Spinal cord (tissue), 10 donors: ENCODE measurements around the gene DPYSL5. TPM values are rescaled to one million over a fixed set of nuclear protein-coding genes. Genes with fewer than 3 reads are reported as not detected.

ENCODE experiments used
- DNase-seq, 6 donors: peaks; one replicate each; pipeline versions ENCODE4 v3.0.0 to v3.0.0-alpha.2; 2013 to 2015; ENCODE audit warnings: low spot score in 6 of 6, low read depth in 4 of 6
- H3K27ac ChIP-seq: one replicate; pipeline ENCODE4 v1.5.1; 2013; ENCODE audit warnings: low read depth, low read length, control low read depth
- H3K27me3 ChIP-seq: one replicate; pipeline ENCODE4 v1.6.1; 2013; ENCODE audit warnings: low read length; ENCODE audit not compliant: control insufficient read depth, insufficient read depth
- H3K36me3 ChIP-seq: one replicate; pipeline ENCODE4 v1.6.1; 2013; ENCODE audit warnings: low read length; ENCODE audit not compliant: control insufficient read depth, insufficient read depth
- H3K4me1 ChIP-seq: one replicate; pipeline ENCODE4 v1.6.1; 2013; ENCODE audit warnings: low read length; ENCODE audit not compliant: control insufficient read depth, insufficient read depth
- H3K4me3 ChIP-seq: one replicate; pipeline ENCODE4 v1.5.1; 2013; ENCODE audit warnings: low read depth, low read length, control low read depth
- H3K9me3 ChIP-seq: one replicate; pipeline ENCODE4 v1.6.1; 2013; ENCODE audit warnings: low read length; ENCODE audit not compliant: control insufficient read depth, insufficient read depth
- WGBS: methylation state at CpG from one replicate; pipeline ENCODE4 v1.1.5; 2013; ENCODE audit warnings: missing lambda C conversion rate; ENCODE audit not compliant: insufficient coverage; 5-methylcytosine and 5-hydroxymethylcytosine counted together
- polyA plus RNA-seq, 2 donors: library from polyadenylated mRNA; unstranded; fragments of 120-200 nt; gene quantifications; one replicate each; pipeline ENCODE4 v1.2.1, GENCODE V29; 2013; ENCODE audit not compliant: insufficient read length in 2 of 2
- total RNA-seq, 2 donors: library from RNA; depleted of rRNA in 1 of 2; stranded (reverse); fragments of 120-200 nt in 1 of 2; fragments of >200 nt in 1 of 2; gene quantifications; one replicate each; pipeline versions ENCODE4 v1.2.3 to v1.2.4, GENCODE V29; 2013 to 2014
- donor health status: healthy.

The DPYSL5 gene
- total and polyA plus RNA-seq, 4 donors, result 30.6 to 226 (median 141) TPM

- Histone ChIP-seq H3K27me3 (no peaks in the 10 kb centered on the region), H3K4me1 (peaks cover 16% of the 10 kb centered on the region), H3K27ac (no peak overlapping the region), H3K9me3 (no peaks in the 10 kb centered on the region), H3K4me3 (no peak overlapping the region), H3K36me3 (no peaks in the 10 kb centered on the region)
- 86% methylated on average over 2 of the region's 7 CpGs for WGBS
- no peak for DNase-seq
Measured at GRCh38 chr2:26864646-26865045, 16.7 kb downstream of the DPYSL5 start.

DNA sequence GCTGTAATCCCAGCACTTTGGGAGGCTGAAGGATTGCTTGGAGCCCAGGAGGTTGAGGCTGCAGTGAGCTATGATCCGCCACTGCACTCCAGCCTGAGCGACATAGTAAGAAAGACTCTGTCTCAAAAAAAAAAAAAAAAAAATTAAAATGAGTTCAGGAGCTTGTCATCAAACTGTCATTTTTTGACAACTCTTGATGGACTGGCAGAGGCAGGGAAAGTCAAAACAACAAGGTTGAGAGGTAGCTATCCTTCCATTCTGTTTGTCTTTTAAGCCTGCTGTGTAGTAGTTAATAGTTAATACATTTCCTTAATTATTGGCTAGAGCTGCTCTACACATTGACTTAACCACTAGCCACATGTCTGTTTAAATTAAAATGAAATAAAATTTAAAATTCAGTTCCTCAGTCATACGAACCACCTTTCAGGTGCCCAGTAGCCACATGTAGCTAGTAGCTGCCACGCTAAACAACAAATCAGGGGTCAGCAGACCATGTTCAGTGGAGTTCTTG, 22.7 kb downstream of the DPYSL5 start:
- no peak for DNase-seq
- H3K27ac ChIP-seq, result no peak overlapping the region
- H3K36me3 ChIP-seq, result no peaks in the 10 kb centered on the region
- H3K27me3 ChIP-seq, result no peaks in the 10 kb centered on the region
- WGBS, result 80% methylated on average over 1 of the region's 4 CpGs
- H3K9me3 ChIP-seq, result no peaks in the 10 kb centered on the region
- no peaks in the 10 kb centered on the region for H3K4me1 ChIP-seq
- no peak overlapping the region for H3K4me3 ChIP-seq

DNA sequence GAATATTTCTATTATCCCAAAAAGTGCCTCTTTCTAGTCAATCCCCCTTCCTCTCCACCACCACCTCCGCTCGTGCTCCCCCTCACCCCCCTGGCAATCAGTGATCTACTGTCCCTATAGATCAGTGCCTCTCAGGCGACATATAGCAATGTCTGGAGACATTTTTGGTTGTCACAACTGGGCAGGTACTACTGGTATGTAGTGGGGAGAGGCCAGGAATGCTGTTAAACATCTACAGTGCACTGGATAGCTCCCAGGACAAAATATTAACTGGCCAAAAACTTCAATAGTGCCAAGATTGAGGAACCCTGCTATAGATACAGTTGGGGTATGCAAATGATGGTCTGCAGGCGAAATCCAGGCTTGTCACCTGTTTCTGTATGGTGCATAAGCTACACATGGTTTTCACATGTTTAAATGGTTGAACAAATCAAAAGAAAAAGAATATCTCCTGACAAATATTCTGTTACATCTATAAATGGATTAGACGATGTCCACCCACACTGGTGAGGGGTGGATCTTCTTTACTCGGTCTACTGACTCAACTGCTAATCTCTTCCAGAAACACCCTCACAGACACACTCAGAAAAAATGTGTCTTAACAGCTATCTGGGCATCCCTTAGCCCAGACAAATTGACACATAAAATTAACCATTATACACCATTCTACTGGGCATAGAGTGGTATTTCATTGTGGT, 25.5 kb downstream of the DPYSL5 start:
- Histone ChIP-seq H3K27ac (no peak overlapping the region), H3K36me3 (no peaks in the 10 kb centered on the region), H3K9me3 (no peaks in the 10 kb centered on the region), H3K27me3 (no peaks in the 10 kb centered on the region), H3K4me1 (no peaks in the 10 kb centered on the region), H3K4me3 (no peak overlapping the region)
- DNase-seq, result no peak
- 100% methylated on average over 1 of the region's 6 CpGs for WGBS

DNA sequence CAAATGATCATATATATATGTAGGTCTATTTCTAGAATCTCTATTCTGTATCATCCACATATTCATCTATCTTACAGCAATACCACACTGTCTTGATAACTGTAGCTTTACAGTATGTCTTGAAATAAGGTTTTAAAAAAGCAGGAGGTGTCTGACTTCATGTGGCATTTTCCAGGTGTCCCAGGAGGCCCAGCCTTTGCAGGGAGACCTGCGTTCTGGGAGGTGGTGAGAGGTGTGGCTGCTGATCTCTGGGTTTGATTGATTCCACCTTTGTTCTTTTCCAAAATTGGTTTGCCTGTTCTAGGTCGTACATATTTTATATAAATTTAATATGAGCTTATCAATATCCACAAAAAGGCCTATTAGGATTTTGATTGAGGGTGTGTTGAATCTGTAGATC, 26.6 kb downstream of the DPYSL5 start:
- Histone ChIP-seq H3K9me3 (no peaks in the 10 kb centered on the region), H3K4me3 (no peak overlapping the region), H3K4me1 (no peaks in the 10 kb centered on the region), H3K27ac (no peak overlapping the region), H3K27me3 (no peaks in the 10 kb centered on the region), H3K36me3 (peaks cover 4% of the 10 kb centered on the region)
- no CpG with 5 or more reads among the region's 2 CpGs for WGBS
- DNase-seq, result no peak

DNA sequence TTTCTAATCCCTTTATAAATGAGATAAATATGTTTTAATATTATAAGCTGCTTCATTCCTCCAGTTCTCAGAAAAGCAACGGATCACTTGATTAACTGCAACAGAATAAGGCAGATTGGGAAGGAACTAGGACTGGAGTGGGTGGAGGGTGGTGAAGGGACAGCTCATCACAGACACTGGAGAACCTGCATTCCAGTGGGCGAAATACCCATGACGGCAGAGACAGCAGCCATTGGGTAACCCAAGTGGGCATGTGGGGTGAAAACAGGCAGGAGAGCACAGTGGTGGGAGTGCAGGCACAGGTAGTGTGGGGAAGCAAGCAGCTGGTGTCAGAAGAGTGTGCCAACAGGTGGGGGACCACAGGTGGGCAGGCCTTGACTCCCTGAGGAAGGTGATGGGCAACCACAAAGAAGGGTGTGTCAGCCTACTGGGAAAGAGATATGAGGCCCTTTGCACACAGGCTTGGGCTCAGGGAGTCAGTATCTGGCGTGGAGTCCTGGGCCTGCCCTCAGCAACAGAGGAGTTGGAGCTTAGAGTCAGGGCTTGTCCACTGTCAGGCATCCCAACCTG, 27.2 kb downstream of the DPYSL5 start:
- Histone ChIP-seq H3K27me3 (no peaks in the 10 kb centered on the region), H3K9me3 (no peaks in the 10 kb centered on the region), H3K27ac (no peak overlapping the region), H3K4me3 (no peak overlapping the region), H3K36me3 (peaks cover 10% of the 10 kb centered on the region), H3K4me1 (no peaks in the 10 kb centered on the region)
- WGBS, result 97% methylated on average over 3 of the region's 4 CpGs
- DNase-seq, result no peak

- Histone ChIP-seq H3K27ac (no peak overlapping the region), H3K4me3 (no peak overlapping the region), H3K9me3 (no peaks in the 10 kb centered on the region), H3K4me1 (no peaks in the 10 kb centered on the region), H3K36me3 (peaks cover 14% of the 10 kb centered on the region), H3K27me3 (no peaks in the 10 kb centered on the region)
- 100% methylated on average over 1 of the region's 3 CpGs for WGBS
- no peak for DNase-seq
Measured at GRCh38 chr2:26875808-26876207, 27.9 kb downstream of the DPYSL5 start.

GRCh38 chr2:26876260-26876659, 28.3 kb downstream of the DPYSL5 start:
- H3K9me3 ChIP-seq, result no peaks in the 10 kb centered on the region
- WGBS, result 98% methylated on average over 6 of the region's 7 CpGs
- DNase-seq, result no peak
- peaks cover 18% of the 10 kb centered on the region for H3K36me3 ChIP-seq
- H3K27me3 ChIP-seq, result no peaks in the 10 kb centered on the region
- H3K27ac ChIP-seq, result no peak overlapping the region
- H3K4me3 ChIP-seq, result no peak overlapping the region
- H3K4me1 ChIP-seq, result no peaks in the 10 kb centered on the region

GRCh38 chr2:26877276-26877675, 29.3 kb downstream of the DPYSL5 start:
- WGBS, result 85% methylated on average over 1 of the region's 2 CpGs
- H3K27me3 ChIP-seq, result no peaks in the 10 kb centered on the region
- H3K27ac ChIP-seq, result no peak overlapping the region
- H3K4me1 ChIP-seq, result no peaks in the 10 kb centered on the region
- no peaks in the 10 kb centered on the region for H3K9me3 ChIP-seq
- no peak for DNase-seq
- H3K4me3 ChIP-seq, result no peak overlapping the region
- H3K36me3 ChIP-seq, result peaks cover 19% of the 10 kb centered on the region

DNA sequence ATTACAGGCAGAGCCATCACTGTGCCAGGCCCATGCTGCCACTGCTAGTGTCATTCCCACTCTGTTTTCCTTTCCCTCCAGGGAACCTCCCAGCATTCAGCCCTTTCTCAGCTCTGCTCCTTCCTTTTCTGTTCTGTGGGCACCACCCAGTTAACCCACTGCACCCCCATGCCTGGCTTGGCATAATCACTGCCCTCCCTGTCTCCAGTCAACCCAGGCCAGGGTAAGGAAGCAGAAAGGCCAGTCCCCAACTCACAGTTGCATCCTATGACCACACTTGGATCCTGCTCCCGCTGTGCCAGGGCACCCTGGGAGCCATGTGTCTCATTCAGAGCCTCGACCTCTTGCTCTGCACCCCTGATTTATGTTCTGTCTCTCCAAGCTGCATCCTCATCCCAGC, 32.2 kb downstream of the DPYSL5 start:
- Histone ChIP-seq H3K27ac (no peak overlapping the region), H3K4me3 (no peak overlapping the region), H3K9me3 (no peaks in the 10 kb centered on the region), H3K36me3 (peaks cover 25% of the 10 kb centered on the region), H3K4me1 (peaks cover 6% of the 10 kb centered on the region), H3K27me3 (no peaks in the 10 kb centered on the region)
- no peak for DNase-seq
- WGBS, result 66% methylated on average over 2 of the region's 2 CpGs

- Histone ChIP-seq H3K36me3 (peaks cover 25% of the 10 kb centered on the region), H3K27me3 (no peaks in the 10 kb centered on the region), H3K27ac (no peak overlapping the region), H3K4me1 (peaks cover 6% of the 10 kb centered on the region), H3K9me3 (no peaks in the 10 kb centered on the region), H3K4me3 (no peak overlapping the region)
- no peak for DNase-seq
- 81% methylated on average over 9 of the region's 10 CpGs for WGBS
Measured at GRCh38 chr2:26880910-26881435, 33.0 kb downstream of the DPYSL5 start.
